HepG2 (cell line): Measurements from ENCODE around the gene SCRG1. TPM values are rescaled to one million over a fixed set of nuclear protein-coding genes. Genes with fewer than 3 reads are reported as not detected.

Source experiments
- ATAC-seq: fragments of 200-7000 bp; cut with Tn5 transposase; 3 replicates; pipeline ENCODE4 v1.9.1; 2020; ENCODE audit warnings: mild to moderate bottlenecking, moderate library complexity
- BruUV-seq: library from RNA; stranded (reverse); fragments of 400-500 nt; replicated peaks from 2 replicates; lab custom pipeline; 2021; lab: Mats Ljungman, UMichigan
- CTCF ChIA-PET: fragments of 300-600 bp; formaldehyde crosslinking; extraction: SDS; loops from one replicate; lab custom pipeline; 2021; ENCODE audit warnings: low total read pairs, inconsistent platforms, low intra/inter-chr PET ratio; lab: Yijun Ruan, JAX
- POLR2A ChIA-PET: fragments of 350-600 bp; sonication (Branson Sonifier 250); formaldehyde crosslinking; loops from one replicate; lab custom pipeline; 2020; ENCODE audit warnings: antibody characterized with exemption, inconsistent platforms; lab: Yijun Ruan, JAX
- DNase-seq: peaks from one replicate; pipeline ENCODE4 v3.0.0-alpha.2; 2015; ENCODE audit warnings: low spot score
- FAIRE-seq: peaks from 3 replicates; lab custom pipeline; 2011; peaks lifted over from hg19 to GRCh38; lab: Jason Lieb, UNC
- H2AFZ ChIP-seq: one replicate; pipeline ENCODE4 v1.6.1; 2011; ENCODE audit warnings: low read length, inconsistent platforms
- H3K27ac ChIP-seq: fragments of 300-600 bp; 3 replicates; pipeline ENCODE4 v1.8.0; 2011; ENCODE audit warnings: mixed run types, mild to moderate bottlenecking, mixed read lengths, low read length, inconsistent platforms; ENCODE audit not compliant: insufficient read depth; ENCODE audit errors: extremely low read length
- H3K27me3 ChIP-seq, 2 experiments: fragments of 200-600 bp in 1 of 2; 2 replicates in 1 of 2; 3 replicates in 1 of 2; pipeline versions ENCODE4 v1.6.0 to v1.8.0; 2011; ENCODE audit warnings: low read length in 2 of 2, mild to moderate bottlenecking in 2 of 2, moderate library complexity in 2 of 2, inconsistent platforms in 1 of 2; ENCODE audit not compliant: insufficient read depth in 2 of 2, control insufficient read depth in 1 of 2
- H3K36me3 ChIP-seq, 2 experiments: fragments of 200-600 bp in 1 of 2; replicated peaks in 1 of 2; 2 replicates in 1 of 2; 3 replicates in 1 of 2; pipeline versions ENCODE4 v1.5.1 to v1.8.0; 2011; ENCODE audit warnings: low read length in 2 of 2, inconsistent platforms in 1 of 2; ENCODE audit not compliant: insufficient read depth in 2 of 2, control insufficient read depth in 1 of 2
- H3K4me1 ChIP-seq: 2 replicates; pipeline ENCODE4 v1.5.1; 2012; ENCODE audit warnings: low read length, inconsistent platforms; ENCODE audit not compliant: insufficient read depth
- H3K4me2 ChIP-seq: 2 replicates; pipeline ENCODE4 v1.6.0; 2011; ENCODE audit warnings: low read depth, low read length, inconsistent platforms
- H3K4me3 ChIP-seq, 3 experiments: fragments of 200-600 bp in 1 of 3; sonication (generic), shearing (Covaris generic) in 1 of 3; replicated peaks in 1 of 3; 2 replicates each; pipeline ENCODE4 v1.5.1; 2011 to 2016; ENCODE audit warnings: low read length in 3 of 3, inconsistent platforms in 2 of 3, low read depth in 2 of 3, mild to moderate bottlenecking in 2 of 3, control low read depth in 1 of 3, mixed read lengths in 1 of 3; ENCODE audit not compliant: insufficient read depth in 1 of 3
- H3K79me2 ChIP-seq: one replicate; pipeline ENCODE4 v1.6.1; 2011; ENCODE audit warnings: low read length, inconsistent platforms; ENCODE audit not compliant: insufficient read depth
- H3K9ac ChIP-seq: 2 replicates; pipeline ENCODE4 v1.6.0; 2011; ENCODE audit warnings: mild to moderate bottlenecking, low read depth, low read length, inconsistent platforms; ENCODE audit not compliant: insufficient read depth
- H3K9me3 ChIP-seq: 2 replicates; pipeline ENCODE4 v1.5.1; 2012; ENCODE audit warnings: mild to moderate bottlenecking, low read length
- H4K20me1 ChIP-seq: 2 replicates; pipeline ENCODE4 v1.6.0; 2011; ENCODE audit warnings: inconsistent platforms, mild to moderate bottlenecking, low read length, moderate library complexity; ENCODE audit not compliant: insufficient read depth
- ETV6 ChIP-seq: sonication (generic); formaldehyde crosslinking; conservative IDR thresholded peaks from 2 replicates; pipeline ENCODE4 v1.4.0; 2020; ENCODE audit warnings: missing genetic modification reagents
- HIVEP1 ChIP-seq: sonication (generic); formaldehyde crosslinking; IDR thresholded peaks from 2 replicates; pipeline ENCODE4 v1.4.0; 2020; ENCODE audit warnings: mild to moderate bottlenecking, missing genetic modification reagents
- POGZ ChIP-seq: sonication (generic); formaldehyde crosslinking; IDR thresholded peaks from 2 replicates; pipeline ENCODE4 v1.4.0; 2020; ENCODE audit warnings: mild to moderate bottlenecking, missing genetic modification reagents
- SCMH1 ChIP-seq: sonication (generic); formaldehyde crosslinking; IDR thresholded peaks from 2 replicates; pipeline ENCODE4 v1.9.0; 2021; ENCODE audit warnings: missing genetic modification reagents, mild to moderate bottlenecking, borderline replicate concordance
- TBL1XR1 ChIP-seq: fragments of 150-350 bp; IDR thresholded peaks from 2 replicates; pipeline ENCODE4 v1.6.1; 2014; ENCODE audit warnings: borderline replicate concordance, low read length; ENCODE audit not compliant: partially characterized antibody
- XBP1 ChIP-seq: sonication (generic); formaldehyde crosslinking; IDR thresholded peaks from 2 replicates; pipeline ENCODE4 v1.5.0; 2020; ENCODE audit warnings: missing genetic modification reagents
- ZNF234 ChIP-seq: sonication (generic); formaldehyde crosslinking; conservative IDR thresholded peaks from 2 replicates; pipeline ENCODE4 v1.5.1; 2020; ENCODE audit warnings: mild to moderate bottlenecking, missing genetic modification reagents
- ZNF660 ChIP-seq: sonication (generic); formaldehyde crosslinking; IDR thresholded peaks from 2 replicates; pipeline ENCODE4 v1.5.1; 2020; ENCODE audit warnings: mild to moderate bottlenecking, low read depth, missing genetic modification reagents, borderline replicate concordance
- WGBS: methylation state at CpG from one replicate; pipeline ENCODE4 v1.1.6; 2017; ENCODE audit warnings: low lambda C conversion rate; 5-methylcytosine and 5-hydroxymethylcytosine counted together
- in situ Hi-C: cut with HindIII; loops from 2 replicates; pipeline ENCODE4 v1.10.0; 2017; ENCODE audit warnings: low pct_unique_long_range_greater_than_20kb; ENCODE audit not compliant: extremely low pct_ligation_motif_present
- intact Hi-C: fragments of 100-400 bp; cut with micrococcal nuclease; formaldehyde crosslinking; loops from one replicate; pipeline ENCODE4 v1.10.0; 2022; ENCODE audit not compliant: unreplicated experiment
- polyA plus RNA-seq, 8 experiments: library from polyadenylated mRNA; depleted of rRNA in 3 of 8; stranded (reverse) in 7 of 8; unstranded in 1 of 8; fragments of >200 nt; fragmentation: Illumina TruSeq in 4 of 8; extraction: Trizol in 4 of 8; gene quantifications; 2 replicates each; pipeline versions ENCODE4 v1.2.1 to v1.2.3, GENCODE V29; 2011 to 2016; ENCODE audit warnings: low read depth in 4 of 8, missing spikeins in 1 of 8, mixed read lengths in 1 of 8; ENCODE audit not compliant: insufficient read depth in 1 of 8
- total RNA-seq, 5 experiments: library from RNA; depleted of rRNA; stranded (reverse); fragments of >200 nt; fragmentation: Illumina TruSeq; extraction: Trizol; gene quantifications; 2 replicates each; pipeline ENCODE4 v1.2.3, GENCODE V29; 2016; ENCODE audit warnings: low read depth in 1 of 5
- TF ChIP-seq, protein P1 (sequence below): sonication (generic); formaldehyde crosslinking; IDR thresholded peaks from 2 replicates; pipeline ENCODE4 v1.5.1; 2020; ENCODE audit warnings: missing genetic modification reagents, mild to moderate bottlenecking, borderline replicate concordance
- TF ChIP-seq, protein P2 (sequence below): sonication (generic); formaldehyde crosslinking; IDR thresholded peaks from 2 replicates; pipeline ENCODE4 v1.4.0; 2020; ENCODE audit warnings: missing genetic modification reagents

The SCRG1 gene
- total and polyA plus RNA-seq, 2 of the 13 experiments (the other 11 are each of a cell fraction or from before 2014, with no cell fraction given): not detected

GRCh38 chr4:173424899-173425805 is 26.2 kb upstream of the SCRG1 start:
- in situ Hi-C loops (loop anchor here (5.0 to 25.0 kb wide), 2 partner anchors 67 to 413 kb away; no protein-coding TSS in a partner anchor), intact Hi-C loops (loop anchor here (10.0 kb wide), 1 partner anchor 570 kb away; no protein-coding TSS in a partner anchor)
- Histone ChIP-seq H3K9me3 (no peaks in the 10 kb centered on the region), H3K36me3 (no peaks in the 10 kb centered on the region), H3K4me1 (no peaks in the 10 kb centered on the region), H4K20me1 (no peaks in the 10 kb centered on the region), H3K79me2 (no peaks in the 10 kb centered on the region), H2AFZ (no peak overlapping the region), H3K9ac (no peak overlapping the region), H3K4me3 (no peak overlapping the region), H3K27ac (no peak overlapping the region), H3K4me2 (no peak overlapping the region), H3K27me3 (no peaks in the 10 kb centered on the region)
- WGBS: 0% methylated on average over 2 of the region's 2 CpGs
- ChIA-PET POLR2A (no interaction called here), CTCF (no interaction called here)
- no peak for FAIRE-seq
- BruUV-seq: no TSS peak
- no peak for TF ChIP-seq SCMH1
- TF ChIP-seq, protein P1, sequence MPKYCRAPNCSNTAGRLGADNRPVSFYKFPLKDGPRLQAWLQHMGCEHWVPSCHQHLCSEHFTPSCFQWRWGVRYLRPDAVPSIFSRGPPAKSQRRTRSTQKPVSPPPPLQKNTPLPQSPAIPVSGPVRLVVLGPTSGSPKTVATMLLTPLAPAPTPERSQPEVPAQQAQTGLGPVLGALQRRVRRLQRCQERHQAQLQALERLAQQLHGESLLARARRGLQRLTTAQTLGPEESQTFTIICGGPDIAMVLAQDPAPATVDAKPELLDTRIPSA (CRISPR knock-in tag): no peak
- no peak for TF ChIP-seq ETV6 (CRISPR knock-in tag)
- no peak for TF ChIP-seq ZNF660 (CRISPR knock-in tag)
- TF ChIP-seq, protein P2, sequence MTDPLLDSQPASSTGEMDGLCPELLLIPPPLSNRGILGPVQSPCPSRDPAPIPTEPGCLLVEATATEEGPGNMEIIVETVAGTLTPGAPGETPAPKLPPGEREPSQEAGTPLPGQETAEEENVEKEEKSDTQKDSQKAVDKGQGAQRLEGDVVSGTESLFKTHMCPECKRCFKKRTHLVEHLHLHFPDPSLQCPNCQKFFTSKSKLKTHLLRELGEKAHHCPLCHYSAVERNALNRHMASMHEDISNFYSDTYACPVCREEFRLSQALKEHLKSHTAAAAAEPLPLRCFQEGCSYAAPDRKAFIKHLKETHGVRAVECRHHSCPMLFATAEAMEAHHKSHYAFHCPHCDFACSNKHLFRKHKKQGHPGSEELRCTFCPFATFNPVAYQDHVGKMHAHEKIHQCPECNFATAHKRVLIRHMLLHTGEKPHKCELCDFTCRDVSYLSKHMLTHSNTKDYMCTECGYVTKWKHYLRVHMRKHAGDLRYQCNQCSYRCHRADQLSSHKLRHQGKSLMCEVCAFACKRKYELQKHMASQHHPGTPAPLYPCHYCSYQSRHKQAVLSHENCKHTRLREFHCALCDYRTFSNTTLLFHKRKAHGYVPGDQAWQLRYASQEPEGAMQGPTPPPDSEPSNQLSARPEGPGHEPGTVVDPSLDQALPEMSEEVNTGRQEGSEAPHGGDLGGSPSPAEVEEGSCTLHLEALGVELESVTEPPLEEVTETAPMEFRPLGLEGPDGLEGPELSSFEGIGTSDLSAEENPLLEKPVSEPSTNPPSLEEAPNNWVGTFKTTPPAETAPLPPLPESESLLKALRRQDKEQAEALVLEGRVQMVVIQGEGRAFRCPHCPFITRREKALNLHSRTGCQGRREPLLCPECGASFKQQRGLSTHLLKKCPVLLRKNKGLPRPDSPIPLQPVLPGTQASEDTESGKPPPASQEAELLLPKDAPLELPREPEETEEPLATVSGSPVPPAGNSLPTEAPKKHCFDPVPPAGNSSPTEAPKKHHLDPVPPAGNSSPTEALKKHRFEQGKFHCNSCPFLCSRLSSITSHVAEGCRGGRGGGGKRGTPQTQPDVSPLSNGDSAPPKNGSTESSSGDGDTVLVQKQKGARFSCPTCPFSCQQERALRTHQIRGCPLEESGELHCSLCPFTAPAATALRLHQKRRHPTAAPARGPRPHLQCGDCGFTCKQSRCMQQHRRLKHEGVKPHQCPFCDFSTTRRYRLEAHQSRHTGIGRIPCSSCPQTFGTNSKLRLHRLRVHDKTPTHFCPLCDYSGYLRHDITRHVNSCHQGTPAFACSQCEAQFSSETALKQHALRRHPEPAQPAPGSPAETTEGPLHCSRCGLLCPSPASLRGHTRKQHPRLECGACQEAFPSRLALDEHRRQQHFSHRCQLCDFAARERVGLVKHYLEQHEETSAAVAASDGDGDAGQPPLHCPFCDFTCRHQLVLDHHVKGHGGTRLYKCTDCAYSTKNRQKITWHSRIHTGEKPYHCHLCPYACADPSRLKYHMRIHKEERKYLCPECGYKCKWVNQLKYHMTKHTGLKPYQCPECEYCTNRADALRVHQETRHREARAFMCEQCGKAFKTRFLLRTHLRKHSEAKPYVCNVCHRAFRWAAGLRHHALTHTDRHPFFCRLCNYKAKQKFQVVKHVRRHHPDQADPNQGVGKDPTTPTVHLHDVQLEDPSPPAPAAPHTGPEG (CRISPR knock-in tag): no peak
- TF ChIP-seq ZNF234 (CRISPR knock-in tag): no peak
- TF ChIP-seq POGZ: no peak
- TF ChIP-seq XBP1 (CRISPR knock-in tag): no peak
- no peak for TF ChIP-seq TBL1XR1
- TF ChIP-seq HIVEP1 (CRISPR knock-in tag): no peak
- no peak for DNase-seq
- ATAC-seq: no peak
